GM11168 (cell line): Measurements from ENCODE around the gene PRPF18.

Experiments used
- in situ Hi-C: fragments of 300-500 bp; cut with MboI; formaldehyde crosslinking; loops from one replicate; pipeline ENCODE4 v1.12.0; 2022; ENCODE audit warnings: low sequenced_read_pairs; ENCODE audit not compliant: unreplicated experiment

PRPF18 gene

DNA sequence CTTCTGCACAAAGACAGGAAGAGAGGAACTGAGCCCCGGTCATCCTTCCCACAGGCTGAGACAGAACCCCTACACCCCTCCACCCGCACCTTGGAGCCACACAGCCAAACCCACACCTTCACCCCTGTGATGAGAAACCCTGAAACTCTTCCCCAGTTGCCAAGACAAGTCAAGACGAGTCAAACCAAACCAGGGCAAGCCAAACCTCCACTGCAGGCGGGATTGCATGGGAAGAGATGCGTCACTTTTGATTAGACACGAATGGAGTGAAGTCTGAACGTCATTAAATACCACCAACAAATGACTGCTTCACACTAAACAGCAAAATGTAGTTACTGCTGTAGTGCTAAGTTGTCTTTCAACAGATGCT, 73.8 kb downstream of the PRPF18 start:
- in situ Hi-C loops: no loop called here

- in situ Hi-C loops: no loop called here
Observed at GRCh38 chr10:13661256-13661655, 74.5 kb downstream of the PRPF18 start.

DNA sequence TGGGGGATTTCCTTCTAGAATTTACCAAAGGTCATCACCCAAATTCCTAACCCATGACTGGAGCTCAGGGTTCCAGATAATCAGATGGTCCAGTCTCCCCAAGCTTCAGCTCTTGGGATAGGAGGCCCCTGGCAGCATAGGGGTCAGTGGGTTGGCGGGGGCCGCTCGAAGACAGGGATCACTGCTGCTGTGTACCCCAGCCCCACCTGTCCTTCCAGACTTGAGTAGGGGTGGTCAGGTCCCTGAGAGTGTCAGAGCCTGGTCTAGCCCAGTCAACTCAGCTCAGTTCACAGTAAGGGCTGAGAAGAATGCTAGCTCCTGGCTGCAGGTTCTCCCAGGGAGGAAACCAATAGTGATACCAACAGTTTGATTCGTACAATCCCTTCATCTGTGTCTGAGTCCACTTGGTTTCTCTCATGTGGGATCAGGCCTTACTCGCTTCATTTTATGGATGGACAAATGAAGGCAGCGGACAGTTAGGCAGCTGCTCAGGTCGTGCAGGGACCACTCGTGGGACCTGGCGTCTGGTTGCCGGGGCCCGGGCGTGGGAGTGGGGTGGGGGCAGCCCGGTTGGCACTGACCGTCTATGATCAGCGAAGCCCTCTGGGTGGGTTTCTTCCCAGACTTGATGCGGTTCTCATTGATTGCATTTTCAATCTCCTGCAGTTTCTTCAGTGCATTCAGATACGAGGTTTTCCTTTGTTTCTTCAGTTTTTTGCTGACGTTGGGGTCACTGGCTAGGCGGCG, 78.9 kb downstream of the PRPF18 start:
- in situ Hi-C loops: no loop called here

- in situ Hi-C loops: no loop called here
Observed at GRCh38 chr10:13668126-13668525, 81.4 kb downstream of the PRPF18 start.

DNA sequence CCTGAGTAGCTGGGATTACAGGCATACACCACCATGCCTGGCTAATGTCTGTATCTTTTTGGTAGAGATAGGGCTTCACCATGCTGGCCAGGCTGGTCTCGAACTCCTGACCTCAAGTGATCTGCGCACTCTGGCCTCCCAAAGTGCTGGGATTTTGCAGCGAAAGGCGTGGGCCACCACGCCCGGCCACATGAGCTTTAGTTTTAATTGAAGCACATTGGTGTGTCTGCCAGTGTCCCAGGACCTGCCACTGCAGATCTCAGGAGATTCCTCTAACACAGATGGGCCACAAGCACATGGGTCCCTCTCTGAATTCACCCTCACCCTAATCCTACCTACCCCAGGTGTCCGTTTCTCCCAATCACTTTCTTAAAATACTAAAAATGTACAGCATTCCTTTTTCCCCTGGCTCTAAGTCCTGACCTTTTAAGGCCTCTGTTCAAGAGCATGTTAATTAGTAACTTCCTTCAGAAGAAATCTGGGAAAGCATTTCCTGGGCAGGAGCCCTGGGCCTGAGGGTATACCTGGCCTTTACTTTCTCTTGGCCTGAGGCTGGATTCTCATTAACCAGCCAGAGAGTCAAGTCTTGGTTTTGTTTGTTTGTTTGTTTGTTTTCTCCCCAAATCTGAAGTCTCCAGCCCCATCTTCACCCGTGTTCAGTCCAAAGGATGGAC, 82.6 kb downstream of the PRPF18 start:
- in situ Hi-C loops: no loop called here

DNA sequence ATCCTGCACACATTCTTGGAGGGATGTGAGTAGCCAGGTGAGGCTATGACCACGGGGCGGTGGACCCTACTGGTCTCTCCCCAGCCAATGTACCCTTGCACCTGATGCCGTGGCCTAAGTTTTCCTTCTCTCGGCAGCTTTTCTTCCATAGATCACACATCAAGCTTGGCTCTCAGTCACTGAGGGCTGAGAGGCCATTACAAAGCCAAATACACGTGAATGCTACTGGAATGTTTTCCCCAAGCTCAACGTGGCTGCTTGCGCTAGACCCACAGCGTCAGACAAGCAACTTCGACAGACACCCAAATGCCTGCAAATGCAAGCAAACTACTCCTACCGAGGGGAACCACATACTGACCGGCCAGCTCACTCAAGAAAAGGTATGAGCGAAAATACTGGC, 83.1 kb downstream of the PRPF18 start:
- in situ Hi-C loops: no loop called here

DNA sequence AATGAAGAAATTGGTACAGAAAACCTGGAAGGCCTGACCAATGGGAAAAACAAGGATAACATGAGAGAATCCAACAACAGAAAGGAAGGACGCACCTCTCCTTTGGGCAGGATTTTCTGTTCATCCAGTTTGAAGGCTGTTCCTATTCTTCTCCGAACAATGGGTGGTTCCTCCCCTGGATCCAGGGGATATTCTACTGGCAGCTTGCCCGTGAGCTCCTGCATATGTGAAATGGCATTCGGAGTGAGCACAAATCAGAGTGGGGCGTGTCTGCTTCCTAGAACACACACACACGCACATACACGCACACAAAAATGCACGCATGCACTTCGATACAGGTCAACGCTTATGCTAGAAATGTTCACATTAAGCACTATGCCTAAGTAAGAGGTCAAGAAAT, 83.5 kb downstream of the PRPF18 start:
- in situ Hi-C loops: no loop called here

GRCh38 chr10:13671904-13672303, 85.1 kb downstream of the PRPF18 start:
- in situ Hi-C loops: no loop called here

- in situ Hi-C loops: no loop called here
Observed at GRCh38 chr10:13672548-13672947, 85.8 kb downstream of the PRPF18 start.

DNA sequence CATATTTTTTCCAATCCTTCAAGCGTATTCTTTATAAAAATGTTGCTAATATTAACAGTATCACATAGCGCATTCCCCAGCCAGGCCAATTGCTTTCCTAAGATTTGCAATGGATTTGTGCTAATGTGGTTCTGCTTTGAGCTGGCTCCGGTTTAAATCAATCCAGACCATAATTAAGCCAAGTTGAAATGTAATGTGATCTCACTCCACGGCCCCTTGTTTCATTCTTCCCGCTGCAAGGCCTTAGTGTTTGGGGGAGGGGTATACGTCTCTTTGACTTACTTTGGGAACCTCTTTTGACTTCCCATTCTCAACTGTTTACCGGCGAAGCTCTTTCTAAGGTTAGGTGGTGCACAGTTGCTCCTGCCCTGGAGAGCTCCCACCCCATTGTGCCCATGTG, 86.4 kb downstream of the PRPF18 start:
- in situ Hi-C loops: no loop called here

DNA sequence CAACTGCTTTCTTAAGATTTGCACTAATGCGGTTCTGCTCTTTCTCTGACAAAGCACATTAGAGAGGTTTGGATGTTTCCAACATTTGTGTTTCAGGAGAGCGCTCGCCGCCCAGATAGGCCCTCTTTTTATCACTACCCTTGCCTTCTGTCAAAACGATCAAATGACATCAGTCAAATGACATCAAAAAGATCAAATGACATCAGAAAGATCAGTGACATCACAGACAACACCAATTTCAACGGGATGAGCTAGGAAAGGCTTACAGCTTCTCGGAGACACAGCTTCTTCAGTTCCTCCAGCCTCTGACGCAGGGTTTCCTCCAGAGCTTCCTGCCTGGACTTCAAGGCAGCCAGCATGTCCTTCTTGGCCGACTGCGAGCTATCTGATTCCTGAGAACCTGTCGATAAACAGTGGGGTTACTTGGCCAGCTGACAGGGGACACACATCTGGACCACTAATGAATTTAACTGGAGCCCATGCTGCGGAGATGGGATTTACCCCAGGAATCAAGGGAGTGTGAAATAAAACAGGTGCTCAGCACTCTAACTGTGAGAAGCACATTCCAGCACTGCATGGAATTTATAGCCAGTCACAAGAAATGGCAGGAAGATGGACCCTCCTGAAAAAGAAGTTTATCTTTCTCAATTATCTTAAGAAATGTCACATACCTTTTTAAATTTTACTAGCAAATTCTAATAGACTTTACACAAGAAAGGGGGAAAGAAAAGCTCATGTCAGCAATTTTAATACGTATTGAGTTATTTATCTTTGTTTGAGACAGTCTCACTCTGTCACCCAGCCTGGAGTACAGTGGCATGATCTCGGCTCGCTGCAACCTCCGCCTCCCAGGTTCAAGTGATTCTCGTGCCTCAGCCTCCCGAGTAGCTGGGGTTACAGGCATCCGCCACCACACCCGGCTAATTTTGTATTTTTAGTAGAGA, 88.2 kb downstream of the PRPF18 start:
- in situ Hi-C loops: no loop called here

DNA sequence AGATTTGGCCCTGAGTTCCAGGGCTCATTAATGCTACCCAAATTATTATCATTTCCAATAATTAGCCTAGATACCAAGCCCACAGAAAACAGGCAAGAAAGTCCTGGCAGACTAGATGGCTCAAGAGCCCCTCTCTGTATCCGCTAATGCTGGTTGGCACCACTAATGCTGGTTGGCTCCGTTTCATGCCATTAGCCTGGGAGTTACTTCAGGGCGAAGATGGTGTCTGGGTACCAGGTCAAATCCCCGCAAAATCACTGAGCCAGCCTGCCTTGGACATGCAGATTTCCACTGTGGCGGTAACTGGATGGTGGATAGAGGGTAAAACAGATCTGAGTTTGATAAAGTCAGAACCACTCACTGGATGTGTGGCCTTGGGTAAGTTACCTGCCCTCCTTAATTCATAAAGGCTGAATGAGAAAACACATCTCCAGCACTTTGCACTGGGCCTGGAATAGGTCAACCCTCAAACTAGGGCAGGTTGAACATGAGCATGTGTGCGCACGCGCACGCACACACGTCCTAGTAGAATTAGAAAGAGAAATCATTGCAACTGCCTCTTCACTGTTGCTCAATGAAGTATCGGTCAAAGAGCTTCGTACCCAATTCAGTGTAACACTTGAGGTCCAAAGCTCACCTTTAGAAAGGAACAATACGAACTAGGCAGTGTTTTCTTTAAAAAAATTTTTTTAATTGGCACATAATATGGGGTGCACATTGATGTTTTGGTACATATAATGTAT, 91.5 kb downstream of the PRPF18 start:
- in situ Hi-C loops: no loop called here
